HepG2 (cell line): ENCODE measurements around the gene SRF. TPM values are rescaled to one million over a fixed set of nuclear protein-coding genes. Genes with fewer than 3 reads are reported as not detected.
"Not testable (repeated sequence)": the region's sequence is repeated elsewhere in the genome, so short reads cannot be mapped to it uniquely, and the experiment has no call there.

Experiments
- ATAC-seq: fragments of 200-7000 bp; cut with Tn5 transposase; 3 replicates; pipeline ENCODE4 v1.9.1; 2020; ENCODE audit warnings: mild to moderate bottlenecking, moderate library complexity
- BruUV-seq: library from RNA; stranded (reverse); fragments of 400-500 nt; replicated peaks from 2 replicates; lab custom pipeline; 2021; lab: Mats Ljungman, UMichigan
- CTCF ChIA-PET: fragments of 300-600 bp; formaldehyde crosslinking; extraction: SDS; loops from one replicate; lab custom pipeline; 2021; ENCODE audit warnings: low total read pairs, inconsistent platforms, low intra/inter-chr PET ratio; lab: Yijun Ruan, JAX
- POLR2A ChIA-PET: fragments of 350-600 bp; sonication (Branson Sonifier 250); formaldehyde crosslinking; loops from one replicate; lab custom pipeline; 2020; ENCODE audit warnings: antibody characterized with exemption, inconsistent platforms; lab: Yijun Ruan, JAX
- DNase-seq: peaks from one replicate; pipeline ENCODE4 v3.0.0-alpha.2; 2015; ENCODE audit warnings: low spot score
- FAIRE-seq: peaks from 3 replicates; lab custom pipeline; 2011; peaks lifted over from hg19 to GRCh38; lab: Jason Lieb, UNC
- H2AFZ ChIP-seq: one replicate; pipeline ENCODE4 v1.6.1; 2011; ENCODE audit warnings: low read length, inconsistent platforms
- H3K27ac ChIP-seq: fragments of 300-600 bp; 3 replicates; pipeline ENCODE4 v1.8.0; 2011; ENCODE audit warnings: mixed run types, mild to moderate bottlenecking, mixed read lengths, low read length, inconsistent platforms; ENCODE audit not compliant: insufficient read depth; ENCODE audit errors: extremely low read length
- H3K27me3 ChIP-seq, 2 experiments: fragments of 200-600 bp in 1 of 2; 2 replicates in 1 of 2; 3 replicates in 1 of 2; pipeline versions ENCODE4 v1.6.0 to v1.8.0; 2011; ENCODE audit warnings: low read length in 2 of 2, mild to moderate bottlenecking in 2 of 2, moderate library complexity in 2 of 2, inconsistent platforms in 1 of 2; ENCODE audit not compliant: insufficient read depth in 2 of 2, control insufficient read depth in 1 of 2
- H3K36me3 ChIP-seq, 2 experiments: fragments of 200-600 bp in 1 of 2; replicated peaks in 1 of 2; 2 replicates in 1 of 2; 3 replicates in 1 of 2; pipeline versions ENCODE4 v1.5.1 to v1.8.0; 2011; ENCODE audit warnings: low read length in 2 of 2, inconsistent platforms in 1 of 2; ENCODE audit not compliant: insufficient read depth in 2 of 2, control insufficient read depth in 1 of 2
- H3K4me1 ChIP-seq: 2 replicates; pipeline ENCODE4 v1.5.1; 2012; ENCODE audit warnings: low read length, inconsistent platforms; ENCODE audit not compliant: insufficient read depth
- H3K4me2 ChIP-seq: 2 replicates; pipeline ENCODE4 v1.6.0; 2011; ENCODE audit warnings: low read depth, low read length, inconsistent platforms
- H3K4me3 ChIP-seq, 3 experiments: fragments of 200-600 bp in 1 of 3; sonication (generic), shearing (Covaris generic) in 1 of 3; replicated peaks in 1 of 3; 2 replicates each; pipeline ENCODE4 v1.5.1; 2011 to 2016; ENCODE audit warnings: low read length in 3 of 3, inconsistent platforms in 2 of 3, low read depth in 2 of 3, mild to moderate bottlenecking in 2 of 3, control low read depth in 1 of 3, mixed read lengths in 1 of 3; ENCODE audit not compliant: insufficient read depth in 1 of 3
- H3K79me2 ChIP-seq: one replicate; pipeline ENCODE4 v1.6.1; 2011; ENCODE audit warnings: low read length, inconsistent platforms; ENCODE audit not compliant: insufficient read depth
- H3K9ac ChIP-seq: 2 replicates; pipeline ENCODE4 v1.6.0; 2011; ENCODE audit warnings: mild to moderate bottlenecking, low read depth, low read length, inconsistent platforms; ENCODE audit not compliant: insufficient read depth
- H3K9me3 ChIP-seq: 2 replicates; pipeline ENCODE4 v1.5.1; 2012; ENCODE audit warnings: mild to moderate bottlenecking, low read length
- H4K20me1 ChIP-seq: 2 replicates; pipeline ENCODE4 v1.6.0; 2011; ENCODE audit warnings: inconsistent platforms, mild to moderate bottlenecking, low read length, moderate library complexity; ENCODE audit not compliant: insufficient read depth
- PCBP1 ChIP-seq: fragments of 200-400 bp; formaldehyde crosslinking; IDR thresholded peaks from 2 replicates; pipeline ENCODE4 v1.6.1; 2017; ENCODE audit warnings: mild to moderate bottlenecking, low read depth, low read length, borderline replicate concordance
- ZNF121 ChIP-seq: sonication (generic); formaldehyde crosslinking; IDR thresholded peaks from 2 replicates; pipeline ENCODE4 v1.5.0; 2020; ENCODE audit warnings: mild to moderate bottlenecking, missing genetic modification reagents
- WGBS: methylation state at CpG from one replicate; pipeline ENCODE4 v1.1.6; 2017; ENCODE audit warnings: low lambda C conversion rate; 5-methylcytosine and 5-hydroxymethylcytosine counted together
- in situ Hi-C: cut with HindIII; loops from 2 replicates; pipeline ENCODE4 v1.10.0; 2017; ENCODE audit warnings: low pct_unique_long_range_greater_than_20kb; ENCODE audit not compliant: extremely low pct_ligation_motif_present
- intact Hi-C: fragments of 100-400 bp; cut with micrococcal nuclease; formaldehyde crosslinking; loops from one replicate; pipeline ENCODE4 v1.10.0; 2022; ENCODE audit not compliant: unreplicated experiment
- polyA plus RNA-seq, 8 experiments: library from polyadenylated mRNA; depleted of rRNA in 3 of 8; stranded (reverse) in 7 of 8; unstranded in 1 of 8; fragments of >200 nt; fragmentation: Illumina TruSeq in 4 of 8; extraction: Trizol in 4 of 8; gene quantifications; 2 replicates each; pipeline versions ENCODE4 v1.2.1 to v1.2.3, GENCODE V29; 2011 to 2016; ENCODE audit warnings: low read depth in 4 of 8, missing spikeins in 1 of 8, mixed read lengths in 1 of 8; ENCODE audit not compliant: insufficient read depth in 1 of 8
- total RNA-seq, 5 experiments: library from RNA; depleted of rRNA; stranded (reverse); fragments of >200 nt; fragmentation: Illumina TruSeq; extraction: Trizol; gene quantifications; 2 replicates each; pipeline ENCODE4 v1.2.3, GENCODE V29; 2016; ENCODE audit warnings: low read depth in 1 of 5

SRF gene
- total and polyA plus RNA-seq, 2 of the 13 experiments (the other 11 are each of a cell fraction or from before 2014, with no cell fraction given): 25.5 to 44.1 TPM

DNA sequence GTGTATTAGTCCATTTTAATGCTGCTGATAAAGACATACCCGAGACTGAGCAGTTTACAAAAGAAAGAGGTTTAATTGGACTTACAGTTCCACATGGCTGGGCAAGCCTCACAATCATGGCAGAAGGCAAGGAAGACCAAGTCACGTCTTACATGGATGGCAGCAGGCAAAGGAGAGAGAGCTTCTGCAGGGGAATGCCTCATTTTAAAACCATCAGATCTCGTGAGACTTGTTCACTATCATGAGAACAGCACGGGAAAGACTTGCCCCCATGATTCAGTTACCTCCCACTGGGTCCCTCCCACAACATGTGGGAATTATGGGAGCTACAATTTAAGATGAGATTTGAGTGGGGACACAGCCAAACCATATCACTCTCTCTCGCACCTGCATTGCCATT is 39.7 kb upstream of the SRF start:
- H3K27ac ChIP-seq, H3K27me3 ChIP-seq, H3K4me2 ChIP-seq, H3K9me3 ChIP-seq, H3K79me2 ChIP-seq, BruUV-seq, DNase-seq, CTCF ChIA-PET, H3K4me3 ChIP-seq, POLR2A ChIA-PET, intact Hi-C loops, H3K9ac ChIP-seq, H2AFZ ChIP-seq, in situ Hi-C loops, ATAC-seq, H4K20me1 ChIP-seq, FAIRE-seq: not testable (repeated sequence)
- WGBS: 94% methylated on average over 5 of the region's 5 CpGs
- peaks cover 19 to 32% of the 10 kb centered on the region in 2 experiments for H3K36me3 ChIP-seq
- peaks cover 12% of the 10 kb centered on the region for H3K4me1 ChIP-seq

- H3K36me3 ChIP-seq: peaks cover 1 to 2% of the 10 kb centered on the region in 2 experiments; a peak in 2 of 5 replicates
- ChIA-PET POLR2A (no interaction called here), CTCF (no interaction called here)
- no peak for DNase-seq
- TF ChIP-seq ZNF121: 0 out of 2 replicates have a peak, but pooled peaks have one; percentile 8
- TF ChIP-seq PCBP1: no peak
- H3K4me1 ChIP-seq: peaks cover 4% of the 10 kb centered on the region
- H3K9me3 ChIP-seq: no peaks in the 10 kb centered on the region
- no peaks in the 10 kb centered on the region for H3K79me2 ChIP-seq
- H2AFZ ChIP-seq: no peak overlapping the region
- ATAC-seq: no peak
- FAIRE-seq: no peak
- H3K27me3 ChIP-seq: no peaks in the 10 kb centered on the region
- H3K4me2 ChIP-seq: no peak overlapping the region
- no peak overlapping the region for H3K27ac ChIP-seq
- 99% methylated on average over 3 of the region's 3 CpGs for WGBS
- in situ Hi-C loops: no loop called here
- H3K4me3 ChIP-seq: no peak overlapping the region
- no peaks in the 10 kb centered on the region for H4K20me1 ChIP-seq
- H3K9ac ChIP-seq: no peak overlapping the region
- intact Hi-C loops: no loop called here
- BruUV-seq: no TSS peak
These were observed 32.8 kb upstream of the SRF start for GRCh38 chr6:43138267-43138666.

GRCh38 chr6:43139973-43140372 is 31.1 kb upstream of the SRF start:
- H3K36me3 ChIP-seq, H3K79me2 ChIP-seq, H3K27ac ChIP-seq, H2AFZ ChIP-seq, BruUV-seq, POLR2A ChIA-PET, ATAC-seq, H3K9me3 ChIP-seq, H3K4me2 ChIP-seq, CTCF ChIA-PET, H3K27me3 ChIP-seq, DNase-seq, FAIRE-seq, H3K4me3 ChIP-seq, H4K20me1 ChIP-seq, H3K9ac ChIP-seq, intact Hi-C loops: not testable (repeated sequence)
- in situ Hi-C loops: loop anchor here (5.0 kb wide), 2 partner anchors 63 to 238 kb away; partner anchors contain the start of gene PTK7
- 96% methylated on average over 11 of the region's 11 CpGs for WGBS
- H3K4me1 ChIP-seq: peaks cover 12% of the 10 kb centered on the region
